Dedifferentiated amniotic fluid mesenchymal stem cell (primary cell): ENCODE measurements around the gene PRKN.

Experiments
- DNase-seq: peaks from one replicate; pipeline ENCODE4 v3.0.0-alpha.2; 2016; ENCODE audit errors: extremely low spot score

The PRKN gene

GRCh38 chr6:162675503-162675902, 52.1 kb downstream of the PRKN start:
- no peak for DNase-seq

- no peak for DNase-seq
These were observed 53.1 kb downstream of the PRKN start for GRCh38 chr6:162674452-162674851.

GRCh38 chr6:162671580-162672165, 55.9 kb downstream of the PRKN start:
- DNase-seq = no peak

GRCh38 chr6:162670345-162670744, 57.2 kb downstream of the PRKN start:
- DNase-seq = no peak

GRCh38 chr6:162666246-162666645, 61.3 kb downstream of the PRKN start:
- no peak for DNase-seq

- no peak for DNase-seq
These were observed 73.8 kb downstream of the PRKN start for GRCh38 chr6:162653808-162654207.

- no peak for DNase-seq
These were observed 76.1 kb downstream of the PRKN start for GRCh38 chr6:162651505-162651904.

GRCh38 chr6:162649271-162649670, 78.3 kb downstream of the PRKN start:
- DNase-seq = no peak

GRCh38 chr6:162644153-162644552, 83.4 kb downstream of the PRKN start:
- DNase-seq = no peak

- DNase-seq = no peak
These were observed 86.8 kb downstream of the PRKN start for GRCh38 chr6:162640756-162641155.

- no peak for DNase-seq
These were observed 87.6 kb downstream of the PRKN start for GRCh38 chr6:162639951-162640350.

- no peak for DNase-seq
These were observed 88.5 kb downstream of the PRKN start for GRCh38 chr6:162638931-162639574.

GRCh38 chr6:162637317-162637716, 90.2 kb downstream of the PRKN start:
- no peak for DNase-seq

- no peak for DNase-seq
These were observed 91.4 kb downstream of the PRKN start for GRCh38 chr6:162636167-162636566.

- DNase-seq = no peak
These were observed 96.0 kb downstream of the PRKN start for GRCh38 chr6:162631546-162631945.

- DNase-seq = no peak
These were observed 97.5 kb downstream of the PRKN start for GRCh38 chr6:162630069-162630468.

- no peak for DNase-seq
These were observed 99.7 kb downstream of the PRKN start for GRCh38 chr6:162627825-162628224.

- no peak for DNase-seq
These were observed 100.2 kb downstream of the PRKN start for GRCh38 chr6:162627362-162627761.

GRCh38 chr6:162626869-162627268, 100.7 kb downstream of the PRKN start:
- no peak for DNase-seq

- DNase-seq = no peak
These were observed 101.6 kb downstream of the PRKN start for GRCh38 chr6:162625846-162626540.

- DNase-seq = no peak
These were observed 105.0 kb downstream of the PRKN start for GRCh38 chr6:162622572-162622971.

GRCh38 chr6:162621246-162621645, 106.3 kb downstream of the PRKN start:
- no peak for DNase-seq

GRCh38 chr6:162620073-162620472, 107.5 kb downstream of the PRKN start:
- DNase-seq = no peak
